Keratinocyte (primary cell): ENCODE data around the gene CPVL. TPM values are rescaled to one million over a fixed set of nuclear protein-coding genes. Genes with fewer than 3 reads are reported as not detected.

ENCODE experiments used
- DNase-seq: peaks from one replicate; pipeline ENCODE4 v3.0.0-alpha.2; 2011; ENCODE audit warnings: low read depth, missing footprints, low spot score
- FAIRE-seq: peaks from 2 replicates; lab custom pipeline; 2011; peaks lifted over from hg19 to GRCh38; lab: Jason Lieb, UNC
- H2AFZ ChIP-seq: 2 replicates; pipeline ENCODE4 v1.6.0; 2012; ENCODE audit warnings: low read length, control low read depth, inconsistent platforms; ENCODE audit not compliant: control insufficient read depth
- H3K27ac ChIP-seq: 2 replicates; pipeline ENCODE4 v1.5.1; 2011; ENCODE audit warnings: low read length; ENCODE audit not compliant: control insufficient read depth, insufficient read depth
- H3K27me3 ChIP-seq: 3 replicates; pipeline ENCODE4 v1.6.0; 2011; ENCODE audit warnings: low read length; ENCODE audit not compliant: control insufficient read depth, insufficient read depth; ENCODE audit errors: extremely low read depth
- H3K36me3 ChIP-seq, 2 experiments: 2 replicates in 1 of 2; 3 replicates in 1 of 2; pipeline ENCODE4 v1.5.1; 2011; ENCODE audit warnings: low read length in 2 of 2, mild to moderate bottlenecking in 1 of 2; ENCODE audit not compliant: control insufficient read depth in 2 of 2, insufficient read depth in 2 of 2; ENCODE audit errors: extremely low read depth in 1 of 2
- H3K4me1 ChIP-seq: 3 replicates; pipeline ENCODE4 v1.5.1; 2011; ENCODE audit warnings: low read length; ENCODE audit not compliant: control insufficient read depth, insufficient read depth; ENCODE audit errors: extremely low read depth
- H3K4me2 ChIP-seq: 3 replicates; pipeline ENCODE4 v1.6.0; 2011; ENCODE audit warnings: low read depth, low read length; ENCODE audit not compliant: control insufficient read depth, insufficient read depth; ENCODE audit errors: extremely low read depth
- H3K4me3 ChIP-seq, 3 experiments: fragments of 200-600 bp in 1 of 3; sonication (generic) in 1 of 3; 2 replicates in 2 of 3; 3 replicates in 1 of 3; pipeline ENCODE4 v1.5.1; 2011 to 2016; ENCODE audit warnings: low read length in 3 of 3, mild to moderate bottlenecking in 3 of 3, control low read depth in 2 of 3, inconsistent platforms in 1 of 3, low read depth in 1 of 3, mixed read lengths in 1 of 3, mixed run types in 1 of 3, moderate library complexity in 1 of 3; ENCODE audit not compliant: control insufficient read depth in 2 of 3, insufficient read depth in 2 of 3; ENCODE audit errors: extremely low read depth in 1 of 3
- H3K79me2 ChIP-seq: 2 replicates; pipeline ENCODE4 v1.6.0; 2012; ENCODE audit warnings: low read length; ENCODE audit not compliant: control insufficient read depth, insufficient read depth
- H3K9ac ChIP-seq: 3 replicates; pipeline ENCODE4 v1.6.0; 2011; ENCODE audit warnings: low read length; ENCODE audit not compliant: control insufficient read depth, insufficient read depth; ENCODE audit errors: extremely low read depth
- H3K9me1 ChIP-seq: 3 replicates; pipeline ENCODE4 v1.6.0; 2011; ENCODE audit warnings: low read length; ENCODE audit not compliant: control insufficient read depth, insufficient read depth; ENCODE audit errors: extremely low read depth
- H3K9me3 ChIP-seq: 2 replicates; pipeline ENCODE4 v1.5.1; 2012; ENCODE audit warnings: low read depth, low read length; ENCODE audit not compliant: control insufficient read depth
- H4K20me1 ChIP-seq: 3 replicates; pipeline ENCODE4 v1.6.0; 2011; ENCODE audit warnings: low read length; ENCODE audit not compliant: control insufficient read depth, insufficient read depth; ENCODE audit errors: extremely low read depth
- CTCF ChIP-seq, 3 experiments: IDR thresholded peaks in 1 of 3; conservative IDR thresholded peaks in 1 of 3; optimal IDR thresholded peaks in 1 of 3; 2 replicates in 2 of 3; 3 replicates in 1 of 3; pipeline versions ENCODE3 to v1.5.1; 2011; ENCODE audit warnings: low read length in 3 of 3, mild to moderate bottlenecking in 3 of 3, moderate library complexity in 2 of 3, control low read depth in 1 of 3, inconsistent platforms in 1 of 3; ENCODE audit not compliant: insufficient read depth in 2 of 3; ENCODE audit errors: extremely low read depth in 1 of 3
- EZH2 ChIP-seq: IDR thresholded peaks from one replicate; pipeline ENCODE4 v1.6.1; 2012; ENCODE audit warnings: inconsistent platforms, mild to moderate bottlenecking, low read length, moderate library complexity
- dilution Hi-C: fragments of 300-500 bp; cut with MboI; formaldehyde crosslinking; loops from one replicate; pipeline ENCODE4 v1.7.0; 2020; ENCODE audit warnings: low sequenced_read_pairs; ENCODE audit not compliant: extremely low pct_ligation_motif_present
- polyA plus RNA-seq, 5 experiments: library from polyadenylated mRNA; depleted of rRNA in 3 of 5; stranded (reverse) in 3 of 5; stranded (forward) in 1 of 5; unstranded in 1 of 5; fragments of >200 nt; gene quantifications; 1 replicate in 1 of 5; 2 replicates in 3 of 5; 3 replicates in 1 of 5; pipeline versions ENCODE4 v1.2.1 to v1.2.3, GENCODE V29; 2011 to 2012; ENCODE audit warnings: missing spikeins in 2 of 5, low read depth in 1 of 5, low replicate concordance in 1 of 5

CPVL gene
- polyA plus RNA-seq, 1 donor (not counting 4 experiments of a cell fraction or from before 2014, with no cell fraction given), result 9.8 TPM

- Histone ChIP-seq H3K36me3 (no peaks in the 10 kb centered on the region), H3K9me1 (no peaks in the 10 kb centered on the region), H3K79me2 (no peaks in the 10 kb centered on the region), H2AFZ (no peak overlapping the region), H3K9ac (no peak overlapping the region), H4K20me1 (no peaks in the 10 kb centered on the region), H3K27ac (no peak overlapping the region), H3K27me3 (no peaks in the 10 kb centered on the region), H3K4me2 (no peak overlapping the region), H3K4me3 (no peak overlapping the region), H3K4me1 (no peaks in the 10 kb centered on the region), H3K9me3 (no peaks in the 10 kb centered on the region)
- dilution Hi-C loops, result no loop called here
- DNase-seq, result no peak
- no peak for FAIRE-seq
- no peak for TF ChIP-seq EZH2
- TF ChIP-seq CTCF (optimal IDR thresholded peaks at IDR 0.05 in 1 of 3, IDR thresholded peaks at IDR 0.05 in 1 of 3, conservative IDR thresholded peaks at IDR 0.05 in 1 of 3; ENCODE audit: extremely low read depth in 1 of 3, insufficient read depth in 2 of 3, low read length in 3 of 3), result no peak
Measured at GRCh38 chr7:29040579-29040925, 105.8 kb downstream of the CPVL start.

- no peak overlapping the region for H3K9ac ChIP-seq
- no peaks in the 10 kb centered on the region for H3K9me3 ChIP-seq
- no peaks in the 10 kb centered on the region for H3K79me2 ChIP-seq
- no peaks in the 10 kb centered on the region for H4K20me1 ChIP-seq
- H3K4me3 ChIP-seq, result no peak overlapping the region
- no peak overlapping the region for H3K4me2 ChIP-seq
- H3K9me1 ChIP-seq, result no peaks in the 10 kb centered on the region
- dilution Hi-C loops, result no loop called here
- peaks cover 3% of the 10 kb centered on the region for H3K4me1 ChIP-seq
- H3K27ac ChIP-seq, result no peak overlapping the region
- H2AFZ ChIP-seq, result no peak overlapping the region
- H3K27me3 ChIP-seq, result no peaks in the 10 kb centered on the region
- TF ChIP-seq CTCF (optimal IDR thresholded peaks at IDR 0.05 in 1 of 3, IDR thresholded peaks at IDR 0.05 in 1 of 3, conservative IDR thresholded peaks at IDR 0.05 in 1 of 3; ENCODE audit: extremely low read depth in 1 of 3, insufficient read depth in 2 of 3, low read length in 3 of 3) (no peak), EZH2 (no peak)
- H3K36me3 ChIP-seq, result no peaks in the 10 kb centered on the region
- no peak for FAIRE-seq
- no peak for DNase-seq
Measured at GRCh38 chr7:29039821-29040578, 106.3 kb downstream of the CPVL start.
